H9 (cell line): Measurements from ENCODE around the gene MYOF. TPM values are rescaled to one million over a fixed set of nuclear protein-coding genes. Genes with fewer than 3 reads are reported as not detected.

ENCODE experiments used
- DNase-seq: peaks from one replicate; pipeline ENCODE4 v3.0.0-alpha.2; 2017
- H2AFZ ChIP-seq: one replicate; pipeline ENCODE4 v1.6.1; 2013; ENCODE audit warnings: mild to moderate bottlenecking, low read length, control low read depth, moderate library complexity
- H2AK5ac ChIP-seq: 2 replicates; pipeline ENCODE4 v1.6.1; 2013; ENCODE audit warnings: low read length, control low read depth, mixed read lengths; ENCODE audit not compliant: insufficient read length
- H2BK120ac ChIP-seq: one replicate; pipeline ENCODE4 v1.6.1; 2013; ENCODE audit warnings: low read depth, mild to moderate bottlenecking, low read length, control low read depth, inconsistent platforms; ENCODE audit not compliant: poor library complexity, severe bottlenecking
- H2BK12ac ChIP-seq: 2 replicates; pipeline ENCODE4 v1.6.1; 2013; ENCODE audit warnings: low read length, control low read depth, mixed read lengths, low read depth; ENCODE audit not compliant: insufficient read length
- H2BK15ac ChIP-seq: 2 replicates; pipeline ENCODE4 v1.6.1; 2013; ENCODE audit warnings: low read depth, low read length, control low read depth
- H2BK20ac ChIP-seq: one replicate; pipeline ENCODE4 v1.6.1; 2013; ENCODE audit warnings: low read depth, mild to moderate bottlenecking, low read length, control low read depth, inconsistent platforms; ENCODE audit not compliant: poor library complexity, severe bottlenecking
- H2BK5ac ChIP-seq: 2 replicates; pipeline ENCODE4 v1.6.1; 2013; ENCODE audit warnings: low read length, control low read depth, mixed read lengths; ENCODE audit not compliant: insufficient read length
- H3K14ac ChIP-seq: 2 replicates; pipeline ENCODE4 v1.6.1; 2013; ENCODE audit warnings: low read length, control low read depth; ENCODE audit not compliant: insufficient read depth
- H3K18ac ChIP-seq: 2 replicates; pipeline ENCODE4 v1.6.1; 2013; ENCODE audit warnings: low read depth, mild to moderate bottlenecking, mixed read lengths, low read length, control low read depth; ENCODE audit not compliant: insufficient read length
- H3K23ac ChIP-seq: 2 replicates; pipeline ENCODE4 v1.6.1; 2013; ENCODE audit warnings: low read length, control low read depth, mixed read lengths, low read depth; ENCODE audit not compliant: insufficient read length
- H3K23me2 ChIP-seq: 2 replicates; pipeline ENCODE4 v1.6.1; 2013; ENCODE audit warnings: low read depth, mild to moderate bottlenecking, mixed read lengths, low read length, control low read depth; ENCODE audit not compliant: insufficient read length, poor library complexity, severe bottlenecking
- H3K27ac ChIP-seq: 2 replicates; pipeline ENCODE4 v1.5.1; 2013; ENCODE audit warnings: low read length, control low read depth, mixed read lengths, low read depth; ENCODE audit not compliant: insufficient read length
- H3K27me3 ChIP-seq: 2 replicates; pipeline ENCODE4 v1.6.1; 2013; ENCODE audit warnings: low read length, control low read depth, inconsistent platforms; ENCODE audit not compliant: insufficient read depth
- H3K4ac ChIP-seq: 2 replicates; pipeline ENCODE4 v1.6.1; 2013; ENCODE audit warnings: low read depth, mild to moderate bottlenecking, control low read depth, inconsistent platforms, low read length, moderate library complexity
- H3K4me1 ChIP-seq: 2 replicates; pipeline ENCODE4 v1.6.1; 2013; ENCODE audit warnings: low read length, control low read depth, inconsistent platforms; ENCODE audit not compliant: insufficient read depth
- H3K4me2 ChIP-seq: 2 replicates; pipeline ENCODE4 v1.6.1; 2013; ENCODE audit warnings: low read length, control low read depth, mixed read lengths; ENCODE audit not compliant: insufficient read length, insufficient read depth
- H3K56ac ChIP-seq: 2 replicates; pipeline ENCODE4 v1.6.1; 2013; ENCODE audit warnings: low read depth, mild to moderate bottlenecking, mixed read lengths, low read length, control low read depth; ENCODE audit not compliant: insufficient read length
- H3K79me1 ChIP-seq: 2 replicates; pipeline ENCODE4 v1.6.1; 2013; ENCODE audit warnings: low read depth, mild to moderate bottlenecking, moderate library complexity, low read length, control low read depth, inconsistent platforms; ENCODE audit not compliant: insufficient read depth, poor library complexity, severe bottlenecking
- H3K79me2 ChIP-seq: 2 replicates; pipeline ENCODE4 v1.6.1; 2013; ENCODE audit warnings: low read length, control low read depth, inconsistent platforms; ENCODE audit not compliant: insufficient read depth
- H3K9ac ChIP-seq: 2 replicates; pipeline ENCODE4 v1.6.1; 2013; ENCODE audit warnings: low read length, control low read depth, mixed read lengths; ENCODE audit not compliant: insufficient read length; ENCODE audit errors: extremely low read depth
- H3K9me3 ChIP-seq: one replicate; pipeline ENCODE4 v1.6.1; 2013; ENCODE audit warnings: low read depth, low read length, inconsistent platforms; ENCODE audit not compliant: control insufficient read depth
- H3T11ph ChIP-seq: one replicate; pipeline ENCODE4 v1.6.1; 2013; ENCODE audit warnings: mild to moderate bottlenecking, low read length, control low read depth, inconsistent platforms
- H4K20me1 ChIP-seq: one replicate; pipeline ENCODE4 v1.6.1; 2013; ENCODE audit not compliant: control insufficient read depth, insufficient read length, insufficient read depth
- H4K5ac ChIP-seq: 2 replicates; pipeline ENCODE4 v1.6.1; 2013; ENCODE audit warnings: low read depth, mild to moderate bottlenecking, mixed read lengths, low read length, control low read depth; ENCODE audit not compliant: insufficient read length
- H4K8ac ChIP-seq: replicated peaks from 2 replicates; pipeline ENCODE4 v1.6.1; 2013; ENCODE audit warnings: low read length, control low read depth, mixed read lengths, low read depth; ENCODE audit not compliant: insufficient read length
- H4K91ac ChIP-seq: 2 replicates; pipeline ENCODE4 v1.6.1; 2013; ENCODE audit warnings: low read depth, mild to moderate bottlenecking, moderate library complexity, mixed read lengths, low read length, control low read depth; ENCODE audit not compliant: insufficient read length
- H3K27ac Mint-ChIP-seq, 3 experiments: 2 replicates in 2 of 3; 3 replicates in 1 of 3; pipeline ENCODE4 v1.8.0; 2020 to 2021; ENCODE audit warnings: mixed read lengths in 3 of 3, mild to moderate bottlenecking in 1 of 3, moderate library complexity in 1 of 3
- H3K27me3 Mint-ChIP-seq: 2 replicates; pipeline ENCODE4 v1.8.0; 2021; ENCODE audit warnings: low read depth, mild to moderate bottlenecking, moderate library complexity, mixed read lengths
- H3K36me3 Mint-ChIP-seq, 3 experiments: 2 replicates in 2 of 3; 3 replicates in 1 of 3; pipeline ENCODE4 v1.8.0; 2020 to 2021; ENCODE audit warnings: low read depth in 3 of 3, mixed read lengths in 3 of 3; ENCODE audit not compliant: insufficient read depth in 1 of 3
- H3K4me1 Mint-ChIP-seq, 2 experiments: 2 replicates each; pipeline ENCODE4 v1.8.0; 2020; ENCODE audit warnings: mixed read lengths in 2 of 2
- H3K4me3 Mint-ChIP-seq, 2 experiments: 2 replicates in 1 of 2; 3 replicates in 1 of 2; pipeline ENCODE4 v1.8.0; 2020 to 2021; ENCODE audit warnings: mild to moderate bottlenecking in 2 of 2, mixed read lengths in 2 of 2, moderate library complexity in 1 of 2
- H3K9me3 Mint-ChIP-seq, 2 experiments: 2 replicates in 1 of 2; 3 replicates in 1 of 2; pipeline ENCODE4 v1.8.0; 2020; ENCODE audit warnings: mild to moderate bottlenecking in 2 of 2, mixed read lengths in 2 of 2, moderate library complexity in 1 of 2
- CTCF ChIP-seq: fragments of 200-600 bp; sonication (generic); conservative IDR thresholded peaks from 3 replicates; pipeline ENCODE4 v1.8.0; 2021; ENCODE audit warnings: antibody characterized with exemption, mild to moderate bottlenecking
- WGBS: extraction: QIAGEN DNeasy Blood & Tissue Kit; methylation state at CpG from one replicate; pipeline ENCODE4 v1.1.7; 2013; ENCODE audit warnings: missing lambda C conversion rate, low lambda C conversion rate, mixed read lengths; ENCODE audit not compliant: insufficient read length; ENCODE audit errors: extremely low coverage; 5-methylcytosine and 5-hydroxymethylcytosine counted together
- total RNA-seq: library from RNA; stranded (reverse); gene quantifications from 2 replicates; pipeline ENCODE4 v1.2.1, GENCODE V29; 2021

MYOF gene
- total RNA-seq, 1 experiment from 2014 or later = 2.8 TPM

- Mint-ChIP-seq H3K4me1 (peaks cover 15 to 18% of the 10 kb centered on the region in 2 experiments), H3K9me3 (no peaks in the 10 kb centered on the region; a peak in 1 of 5 replicates), H3K27ac (peak overlapping the region in 2 of 3 experiments; percentile 13 to 17; a peak in 2 of 7 replicates), H3K36me3 (peaks cover 0 to 11% (median 0%) of the 10 kb centered on the region in 3 experiments; a peak in 4 of 7 replicates), H3K27me3 (no peaks in the 10 kb centered on the region), H3K4me3 (no peak overlapping the region)
- Histone ChIP-seq H3K14ac (no peak overlapping the region), H4K91ac (no peak overlapping the region), H4K5ac (no peak overlapping the region), H2AFZ (no peak overlapping the region), H2BK20ac (no peak overlapping the region), H2AK5ac (no peak overlapping the region), H3K79me2 (no peaks in the 10 kb centered on the region), H3K9me3 (no peaks in the 10 kb centered on the region), H3K18ac (no peak overlapping the region), H4K8ac (no peak overlapping the region), H4K20me1 (no peaks in the 10 kb centered on the region), H2BK120ac (no peak overlapping the region), H3K27ac (no peak overlapping the region), H3K56ac (no peak overlapping the region), H2BK5ac (no peak overlapping the region), H3K9ac (no peak overlapping the region), H3K23ac (no peak overlapping the region), H3K4me1 (peaks cover 3% of the 10 kb centered on the region; the same call in 1 of the 2 replicates), H3K79me1 (no peaks in the 10 kb centered on the region), H3T11ph (no peak overlapping the region), H3K4me2 (no peak overlapping the region), H2BK12ac (no peak overlapping the region), H3K27me3 (no peaks in the 10 kb centered on the region), H2BK15ac (no peak overlapping the region), H3K4ac (no peak overlapping the region), H3K23me2 (no peaks in the 10 kb centered on the region)
- WGBS = no CpG with 5 or more reads among the region's 3 CpGs
- no peak for TF ChIP-seq CTCF
- no peak for DNase-seq
Measured at GRCh38 chr10:93305122-93305521, 177.0 kb downstream of the MYOF start.
